Loucy (cell line): ENCODE measurements around the gene TPCN1.
"Not testable (repeated sequence)": the region's sequence is repeated elsewhere in the genome, so short reads cannot be mapped to it uniquely, and the experiment has no call there.

Experiments
- H2AFZ ChIP-seq: fragments of 200-600 bp; sonication (generic); 2 replicates; pipeline ENCODE4 v1.6.0; 2016; ENCODE audit warnings: antibody characterized with exemption, mild to moderate bottlenecking, low read length, moderate library complexity
- H3F3A ChIP-seq: fragments of 200-600 bp; 2 replicates; pipeline ENCODE4 v1.6.0; 2016; ENCODE audit warnings: antibody characterized with exemption, low read depth, mild to moderate bottlenecking
- H3K27me3 ChIP-seq: fragments of 200-600 bp; sonication (generic); 2 replicates; pipeline ENCODE4 v1.6.1; 2014; ENCODE audit warnings: low read length, mild to moderate bottlenecking; ENCODE audit not compliant: insufficient read depth, poor library complexity, severe bottlenecking
- H3K36me3 ChIP-seq: fragments of 200-600 bp; sonication (generic); 2 replicates; pipeline ENCODE4 v1.6.1; 2016; ENCODE audit warnings: low read length; ENCODE audit not compliant: insufficient read depth
- H3K4me1 ChIP-seq: fragments of 200-600 bp; sonication (generic); 2 replicates; pipeline ENCODE4 v1.5.1; 2014; ENCODE audit warnings: low read length, mild to moderate bottlenecking; ENCODE audit not compliant: insufficient read depth, poor library complexity, severe bottlenecking
- H3K4me2 ChIP-seq: fragments of 200-600 bp; sonication (generic); 2 replicates; pipeline ENCODE4 v1.6.0; 2014; ENCODE audit warnings: antibody characterized with exemption, low read length, low read depth, mild to moderate bottlenecking; ENCODE audit not compliant: poor library complexity, severe bottlenecking
- H3K4me3 ChIP-seq: fragments of 200-600 bp; sonication (generic); 2 replicates; pipeline ENCODE4 v1.5.1; 2014; ENCODE audit warnings: low read length, mild to moderate bottlenecking, mixed read lengths; ENCODE audit not compliant: poor library complexity, severe bottlenecking
- H3K79me2 ChIP-seq: fragments of 200-600 bp; sonication (generic); 2 replicates; pipeline ENCODE4 v1.6.1; 2014; ENCODE audit warnings: low read length; ENCODE audit not compliant: insufficient read depth
- H3K9ac ChIP-seq: fragments of 200-600 bp; sonication (generic); 2 replicates; pipeline ENCODE4 v1.6.0; 2014; ENCODE audit warnings: mild to moderate bottlenecking, low read depth, low read length, moderate library complexity; ENCODE audit not compliant: poor library complexity, severe bottlenecking
- H3K9me2 ChIP-seq: fragments of 200-600 bp; sonication (generic); replicated peaks from 2 replicates; pipeline ENCODE4 v1.6.1; 2016; ENCODE audit warnings: low read depth, low read length, mixed read lengths
- H3K9me3 ChIP-seq: fragments of 200-600 bp; sonication (generic); 2 replicates; pipeline ENCODE4 v1.6.1; 2014; ENCODE audit warnings: mild to moderate bottlenecking, antibody characterized with exemption, low read length, low read depth; ENCODE audit not compliant: insufficient read depth
- H4K20me1 ChIP-seq: fragments of 200-600 bp; sonication (generic); 2 replicates; pipeline ENCODE4 v1.6.0; 2014; ENCODE audit warnings: antibody characterized with exemption, low read length, mild to moderate bottlenecking; ENCODE audit not compliant: insufficient read depth, poor library complexity, severe bottlenecking
- EZH2phosphoT487 ChIP-seq: fragments of 200-600 bp; IDR thresholded peaks from 2 replicates; pipeline ENCODE4 v1.6.1; 2018; ENCODE audit warnings: antibody characterized with exemption, mild to moderate bottlenecking, moderate library complexity, borderline replicate concordance
- TF ChIP-seq, protein P1 (sequence below): fragments of 200-600 bp; sonication (generic); conservative IDR thresholded peaks from 2 replicates; pipeline ENCODE4 v1.5.1; 2014; ENCODE audit warnings: mild to moderate bottlenecking, antibody characterized with exemption, low read length

The TPCN1 gene

GRCh38 chr12:113204804-113205203 lies 16.5 kb upstream of the TPCN1 start:
- Histone ChIP-seq H3K4me1 (peaks cover 40% of the 10 kb centered on the region), H3K27me3 (no peaks in the 10 kb centered on the region), H3K9me3 (no peaks in the 10 kb centered on the region), H3K4me2 (no peak overlapping the region), H3K79me2 (no peaks in the 10 kb centered on the region), H3K4me3 (no peak overlapping the region), H3K9me2 (no peaks in the 10 kb centered on the region), H3K36me3 (no peaks in the 10 kb centered on the region), H3F3A (peaks cover 12% of the 10 kb centered on the region), H2AFZ (no peak overlapping the region), H3K9ac (no peak overlapping the region), H4K20me1 (no peaks in the 10 kb centered on the region)
- TF ChIP-seq, protein P1, sequence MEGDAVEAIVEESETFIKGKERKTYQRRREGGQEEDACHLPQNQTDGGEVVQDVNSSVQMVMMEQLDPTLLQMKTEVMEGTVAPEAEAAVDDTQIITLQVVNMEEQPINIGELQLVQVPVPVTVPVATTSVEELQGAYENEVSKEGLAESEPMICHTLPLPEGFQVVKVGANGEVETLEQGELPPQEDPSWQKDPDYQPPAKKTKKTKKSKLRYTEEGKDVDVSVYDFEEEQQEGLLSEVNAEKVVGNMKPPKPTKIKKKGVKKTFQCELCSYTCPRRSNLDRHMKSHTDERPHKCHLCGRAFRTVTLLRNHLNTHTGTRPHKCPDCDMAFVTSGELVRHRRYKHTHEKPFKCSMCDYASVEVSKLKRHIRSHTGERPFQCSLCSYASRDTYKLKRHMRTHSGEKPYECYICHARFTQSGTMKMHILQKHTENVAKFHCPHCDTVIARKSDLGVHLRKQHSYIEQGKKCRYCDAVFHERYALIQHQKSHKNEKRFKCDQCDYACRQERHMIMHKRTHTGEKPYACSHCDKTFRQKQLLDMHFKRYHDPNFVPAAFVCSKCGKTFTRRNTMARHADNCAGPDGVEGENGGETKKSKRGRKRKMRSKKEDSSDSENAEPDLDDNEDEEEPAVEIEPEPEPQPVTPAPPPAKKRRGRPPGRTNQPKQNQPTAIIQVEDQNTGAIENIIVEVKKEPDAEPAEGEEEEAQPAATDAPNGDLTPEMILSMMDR = no peak
- no peak for TF ChIP-seq EZH2phosphoT487

DNA sequence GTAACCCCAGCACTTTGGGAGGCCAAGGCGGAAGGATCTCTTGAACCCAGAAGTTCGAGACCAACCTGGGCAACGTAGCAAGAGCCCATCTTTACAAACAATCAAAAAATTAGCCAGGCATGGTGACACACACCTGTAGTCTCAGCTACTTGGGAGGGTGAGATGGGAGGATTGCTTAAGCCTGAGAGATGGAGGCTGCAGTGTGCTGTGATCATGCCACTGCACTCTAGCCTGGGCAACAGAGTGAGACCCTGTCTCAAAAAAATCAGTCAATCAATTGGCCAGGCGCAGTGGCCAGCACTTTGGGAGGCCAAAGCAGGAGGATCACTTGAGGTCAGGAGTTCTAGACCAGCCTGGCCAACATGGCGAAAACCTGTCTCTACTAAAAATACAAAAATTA lies 14.5 kb upstream of the TPCN1 start:
- H3K9me3 ChIP-seq, H4K20me1 ChIP-seq, H3K27me3 ChIP-seq, H2AFZ ChIP-seq, H3K79me2 ChIP-seq, H3K4me3 ChIP-seq, H3K9me2 ChIP-seq, H3K36me3 ChIP-seq: not testable (repeated sequence)
- Histone ChIP-seq H3K4me2 (peak overlapping the region; percentile 88), H3K9ac (peak overlapping the region; percentile 75), H3K4me1 (peaks cover 59% of the 10 kb centered on the region), H3F3A (peaks cover 12% of the 10 kb centered on the region)

DNA sequence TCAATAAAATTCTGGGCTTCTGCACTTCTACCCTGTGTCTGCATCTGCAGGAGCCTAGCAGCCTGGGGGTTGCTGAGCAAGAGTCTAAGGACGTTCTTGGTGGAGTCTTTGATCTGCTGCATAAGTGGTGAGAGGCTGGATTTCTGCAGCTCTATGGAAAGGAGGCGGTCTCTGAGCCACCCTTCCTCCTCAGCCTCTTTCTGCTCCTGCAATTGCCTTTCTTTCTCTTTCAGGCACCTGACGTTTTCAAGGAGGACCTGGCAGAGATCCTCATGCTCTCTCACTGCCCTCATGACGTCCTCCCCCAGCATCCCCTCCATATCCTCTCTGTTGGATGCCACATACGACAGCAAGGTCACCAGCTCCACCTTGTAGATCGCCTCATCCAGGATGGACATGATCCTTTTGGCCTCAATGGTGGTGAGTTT lies 13.6 kb upstream of the TPCN1 start:
- H3K36me3 ChIP-seq = no peaks in the 10 kb centered on the region
- no peaks in the 10 kb centered on the region for H3K9me3 ChIP-seq
- H3K4me1 ChIP-seq = peaks cover 59% of the 10 kb centered on the region
- peak overlapping the region; percentile 88 for H3K4me2 ChIP-seq
- peak overlapping the region; percentile 75 for H3K9ac ChIP-seq
- H3K27me3 ChIP-seq = no peaks in the 10 kb centered on the region
- no peaks in the 10 kb centered on the region for H4K20me1 ChIP-seq
- H3K4me3 ChIP-seq = peak overlapping the region; percentile 71
- H3K79me2 ChIP-seq = peaks cover 5% of the 10 kb centered on the region; the same call in 1 of the 2 replicates
- no peak overlapping the region for H2AFZ ChIP-seq
- no peaks in the 10 kb centered on the region for H3K9me2 ChIP-seq
- TF ChIP-seq EZH2phosphoT487 = no peak
- TF ChIP-seq, protein P1 = no peak
- H3F3A ChIP-seq = peaks cover 12% of the 10 kb centered on the region
